K562 (cell line): ENCODE measurements around the gene CCNL2. TPM values are rescaled to one million over a fixed set of nuclear protein-coding genes. Genes with fewer than 3 reads are reported as not detected.

ENCODE experiments used
- ARID3A ChIP-seq: IDR thresholded peaks from 2 replicates; pipeline ENCODE4 v1.6.1; 2012; ENCODE audit warnings: low read depth, low read length, improper control_type of control experiment, borderline replicate concordance
- DIDO1 ChIP-seq: fragments of 450-650 bp; IDR thresholded peaks from 2 replicates; pipeline ENCODE4 v1.6.1; 2016; ENCODE audit warnings: low read depth, missing biosample characterization, missing genetic modification characterization
- HDAC2 ChIP-seq: fragments of 450-650 bp; IDR thresholded peaks from 2 replicates; pipeline ENCODE4 v1.6.1; 2016; ENCODE audit warnings: mild to moderate bottlenecking
- JUN ChIP-seq, 2 experiments: sonication (generic) in 1 of 2; formaldehyde crosslinking in 1 of 2; IDR thresholded peaks; 2 replicates each; pipeline versions ENCODE4 v1.6.1 to v1.8.0; 2012 to 2022; ENCODE audit warnings: borderline replicate concordance in 2 of 2, mild to moderate bottlenecking in 2 of 2, improper control_type of control experiment in 1 of 2, low read depth in 1 of 2, low read length in 1 of 2, missing genetic modification reagents in 1 of 2
- MXI1 ChIP-seq: IDR thresholded peaks from 2 replicates; pipeline ENCODE4 v1.6.1; 2011; ENCODE audit warnings: low read depth, mild to moderate bottlenecking, improper control_type of control experiment, low read length
- SNAPC5 ChIP-seq: fragments of 250-450 bp; sonication (Bioruptor Pico); IDR thresholded peaks from 2 replicates; pipeline ENCODE4 v1.8.0; 2021; ENCODE audit warnings: moderate library complexity, mild to moderate bottlenecking, inconsistent platforms
- SUPT5H ChIP-seq: fragments of 450-650 bp; IDR thresholded peaks from 2 replicates; pipeline ENCODE4 v1.6.1; 2016
- TAL1 ChIP-seq: fragments of 450-650 bp; IDR thresholded peaks from 2 replicates; pipeline ENCODE4 v1.6.1; 2016; ENCODE audit warnings: mild to moderate bottlenecking
- TARDBP ChIP-seq: fragments of 450-650 bp; IDR thresholded peaks from 2 replicates; pipeline ENCODE4 v1.6.1; 2016
- ZNF124 ChIP-seq: sonication (generic); formaldehyde crosslinking; IDR thresholded peaks from 2 replicates; pipeline ENCODE4 v1.8.1; 2022; ENCODE audit warnings: missing genetic modification reagents
- ZNF146 ChIP-seq: IDR thresholded peaks from one replicate; pipeline ENCODE4 v1.6.1; 2018; ENCODE audit warnings: missing compliant biosample characterization; ENCODE audit not compliant: unreplicated experiment
- ZNF507 ChIP-seq: conservative IDR thresholded peaks from 2 replicates; pipeline ENCODE4 v1.6.1; 2017; ENCODE audit warnings: missing genetic modification characterization, missing compliant biosample characterization
- ZSCAN32 ChIP-seq: fragments of 450-650 bp; formaldehyde crosslinking; IDR thresholded peaks from 2 replicates; pipeline ENCODE4 v1.4.0; 2020; ENCODE audit warnings: mild to moderate bottlenecking, moderate library complexity
- polyA plus RNA-seq, 8 experiments: library from polyadenylated mRNA; depleted of rRNA in 4 of 8; stranded (reverse) in 5 of 8; unstranded in 3 of 8; fragments of >200 nt; fragmentation: Nextera tagmentation in 2 of 8; fragmentation: Illumina TruSeq in 1 of 8; extraction: Ambion mirVana in 2 of 8; extraction: Trizol in 1 of 8; gene quantifications; 2 replicates each; pipeline versions ENCODE4 v1.2.1 to v1.2.3, GENCODE V29; 2011 to 2014; ENCODE audit warnings: inconsistent platforms in 1 of 8, missing spikeins in 1 of 8
- total RNA-seq, 7 experiments: library from RNA; depleted of rRNA in 6 of 7; stranded (reverse); fragments of >200 nt in 6 of 7; fragmentation: Illumina TruSeq in 2 of 7; extraction: Trizol in 2 of 7; gene quantifications; 2 replicates each; pipeline versions ENCODE4 v1.2.1 to v1.2.3, GENCODE V29; 2011 to 2021; ENCODE audit warnings: low replicate concordance in 1 of 7
- TF ChIP-seq, protein P1 (sequence below), 2 experiments: fragments of 450-650 bp in 1 of 2; sonication (generic) in 1 of 2; formaldehyde crosslinking in 1 of 2; IDR thresholded peaks; 2 replicates each; pipeline versions ENCODE4 v1.7.1 to v1.9.0; 2016 to 2022; ENCODE audit warnings: inconsistent platforms in 1 of 2, mild to moderate bottlenecking in 1 of 2, missing genetic modification reagents in 1 of 2
- TF ChIP-seq, protein P2 (sequence below): fragments of 450-650 bp; IDR thresholded peaks from 2 replicates; pipeline ENCODE4 v1.6.1; 2016; ENCODE audit warnings: antibody characterized with exemption

Gene CCNL2
- total and polyA plus RNA-seq, 9 of the 15 experiments (the other 6 are each of a cell fraction or from before 2014, with no cell fraction given) = 2.8 to 287 (median 94.5) TPM

DNA sequence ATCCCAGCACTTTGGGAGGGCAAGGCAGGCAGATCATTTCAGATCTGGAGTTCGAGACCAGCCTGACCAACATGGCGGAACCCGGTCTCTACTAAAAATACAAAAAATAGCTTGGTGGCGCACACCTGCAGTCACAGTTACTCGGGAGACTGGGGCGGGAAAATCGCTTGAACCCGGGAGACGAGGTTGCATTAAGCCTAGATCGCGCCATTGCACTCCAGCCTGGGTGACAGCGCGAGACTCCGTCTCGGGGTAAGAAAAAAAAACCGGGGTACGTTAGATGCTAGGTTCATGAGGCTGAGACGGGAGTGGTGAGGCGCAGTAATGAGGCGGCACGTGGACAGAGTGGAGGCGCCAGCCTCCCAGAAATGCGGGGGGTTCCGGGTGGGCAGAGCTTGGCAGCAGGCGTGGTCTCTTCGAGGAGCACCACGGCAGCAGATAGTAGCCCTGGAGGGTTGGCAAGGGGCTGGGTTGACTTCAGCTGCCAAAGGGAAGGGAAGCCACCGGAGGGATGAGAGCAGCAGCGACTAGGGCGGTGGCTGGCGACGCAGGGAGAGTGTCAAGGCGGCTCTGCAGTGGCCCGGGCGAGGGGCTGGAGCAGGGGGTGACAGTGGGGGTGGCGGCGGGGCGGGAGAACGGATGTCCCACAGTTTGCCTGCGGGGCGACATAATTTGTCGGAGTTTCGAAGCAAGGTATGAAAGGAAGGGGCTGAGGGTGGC is 7.1 kb upstream of the CCNL2 start (continued):
- TF ChIP-seq JUN (IDR thresholded peaks at IDR 0.05; ENCODE audit: borderline replicate concordance, low read depth, low read length) (no peak), JUN (CRISPR knock-in tag; IDR thresholded peaks at IDR 0.05; ENCODE audit: borderline replicate concordance) (no peak), ZNF507 (tag) (no peak), TAL1 (no peak), TARDBP (no peak), MXI1 (peak; percentile 33; the same call in 1 of the 2 replicates), SNAPC5 (no peak), HDAC2 (no peak), DIDO1 (tag) (no peak), ZNF124 (CRISPR knock-in tag) (no peak), ZNF146 (CRISPR knock-in tag) (no peak), ARID3A (no peak), ZSCAN32 (CRISPR knock-in tag) (no peak), SUPT5H (peak; percentile 5; the same call in 1 of the 2 replicates)
- TF ChIP-seq, protein P1, sequence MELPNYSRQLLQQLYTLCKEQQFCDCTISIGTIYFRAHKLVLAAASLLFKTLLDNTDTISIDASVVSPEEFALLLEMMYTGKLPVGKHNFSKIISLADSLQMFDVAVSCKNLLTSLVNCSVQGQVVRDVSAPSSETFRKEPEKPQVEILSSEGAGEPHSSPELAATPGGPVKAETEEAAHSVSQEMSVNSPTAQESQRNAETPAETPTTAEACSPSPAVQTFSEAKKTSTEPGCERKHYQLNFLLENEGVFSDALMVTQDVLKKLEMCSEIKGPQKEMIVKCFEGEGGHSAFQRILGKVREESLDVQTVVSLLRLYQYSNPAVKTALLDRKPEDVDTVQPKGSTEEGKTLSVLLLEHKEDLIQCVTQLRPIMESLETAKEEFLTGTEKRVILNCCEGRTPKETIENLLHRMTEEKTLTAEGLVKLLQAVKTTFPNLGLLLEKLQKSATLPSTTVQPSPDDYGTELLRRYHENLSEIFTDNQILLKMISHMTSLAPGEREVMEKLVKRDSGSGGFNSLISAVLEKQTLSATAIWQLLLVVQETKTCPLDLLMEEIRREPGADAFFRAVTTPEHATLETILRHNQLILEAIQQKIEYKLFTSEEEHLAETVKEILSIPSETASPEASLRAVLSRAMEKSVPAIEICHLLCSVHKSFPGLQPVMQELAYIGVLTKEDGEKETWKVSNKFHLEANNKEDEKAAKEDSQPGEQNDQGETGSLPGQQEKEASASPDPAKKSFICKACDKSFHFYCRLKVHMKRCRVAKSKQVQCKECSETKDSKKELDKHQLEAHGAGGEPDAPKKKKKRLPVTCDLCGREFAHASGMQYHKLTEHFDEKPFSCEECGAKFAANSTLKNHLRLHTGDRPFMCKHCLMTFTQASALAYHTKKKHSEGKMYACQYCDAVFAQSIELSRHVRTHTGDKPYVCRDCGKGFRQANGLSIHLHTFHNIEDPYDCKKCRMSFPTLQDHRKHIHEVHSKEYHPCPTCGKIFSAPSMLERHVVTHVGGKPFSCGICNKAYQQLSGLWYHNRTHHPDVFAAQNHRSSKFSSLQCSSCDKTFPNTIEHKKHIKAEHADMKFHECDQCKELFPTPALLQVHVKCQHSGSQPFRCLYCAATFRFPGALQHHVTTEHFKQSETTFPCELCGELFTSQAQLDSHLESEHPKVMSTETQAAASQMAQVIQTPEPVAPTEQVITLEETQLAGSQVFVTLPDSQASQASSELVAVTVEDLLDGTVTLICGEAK (IDR thresholded peaks at IDR 0.05) = no peak
- TF ChIP-seq, protein P1 (CRISPR knock-in tag; IDR thresholded peaks at IDR 0.05) = no peak
- TF ChIP-seq, protein P2, sequence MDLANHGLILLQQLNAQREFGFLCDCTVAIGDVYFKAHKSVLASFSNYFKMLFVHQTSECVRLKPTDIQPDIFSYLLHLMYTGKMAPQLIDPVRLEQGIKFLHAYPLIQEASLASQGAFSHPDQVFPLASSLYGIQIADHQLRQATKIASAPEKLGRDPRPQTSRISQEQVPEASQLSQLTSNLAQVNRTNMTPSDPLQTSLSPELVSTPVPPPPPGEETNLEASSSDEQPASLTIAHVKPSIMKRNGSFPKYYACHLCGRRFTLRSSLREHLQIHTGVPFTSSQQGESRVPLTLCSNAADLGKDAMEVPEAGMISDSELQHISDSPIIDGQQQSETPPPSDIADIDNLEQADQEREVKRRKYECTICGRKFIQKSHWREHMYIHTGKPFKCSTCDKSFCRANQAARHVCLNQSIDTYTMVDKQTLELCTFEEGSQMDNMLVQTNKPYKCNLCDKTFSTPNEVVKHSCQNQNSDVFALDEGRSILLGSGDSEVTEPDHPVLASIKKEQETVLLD = peak; percentile 23; the same call in 1 of the 2 replicates
